ENCODE results near the gene SNRPA.

DNA sequence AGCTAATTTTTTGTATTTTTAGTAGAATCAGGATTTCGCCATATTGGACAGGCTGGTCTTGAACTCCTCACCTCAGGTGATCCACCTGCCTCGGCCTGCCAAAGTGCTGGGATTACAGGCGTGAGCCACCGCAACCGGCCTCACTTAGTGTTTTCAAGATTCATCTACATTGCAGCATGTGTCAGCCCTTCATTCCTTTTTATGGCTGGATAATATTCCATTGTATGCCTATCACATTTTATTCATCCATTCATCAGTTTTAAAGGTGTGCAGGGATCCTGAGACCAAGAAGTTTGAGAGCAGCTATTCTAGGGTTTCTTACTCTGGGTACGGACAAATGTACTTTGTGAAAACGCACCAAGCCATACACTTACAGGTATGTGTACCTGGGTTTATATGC lies 43.4 kb upstream of the SNRPA start:
- TF ChIP-seq, protein P1, sequence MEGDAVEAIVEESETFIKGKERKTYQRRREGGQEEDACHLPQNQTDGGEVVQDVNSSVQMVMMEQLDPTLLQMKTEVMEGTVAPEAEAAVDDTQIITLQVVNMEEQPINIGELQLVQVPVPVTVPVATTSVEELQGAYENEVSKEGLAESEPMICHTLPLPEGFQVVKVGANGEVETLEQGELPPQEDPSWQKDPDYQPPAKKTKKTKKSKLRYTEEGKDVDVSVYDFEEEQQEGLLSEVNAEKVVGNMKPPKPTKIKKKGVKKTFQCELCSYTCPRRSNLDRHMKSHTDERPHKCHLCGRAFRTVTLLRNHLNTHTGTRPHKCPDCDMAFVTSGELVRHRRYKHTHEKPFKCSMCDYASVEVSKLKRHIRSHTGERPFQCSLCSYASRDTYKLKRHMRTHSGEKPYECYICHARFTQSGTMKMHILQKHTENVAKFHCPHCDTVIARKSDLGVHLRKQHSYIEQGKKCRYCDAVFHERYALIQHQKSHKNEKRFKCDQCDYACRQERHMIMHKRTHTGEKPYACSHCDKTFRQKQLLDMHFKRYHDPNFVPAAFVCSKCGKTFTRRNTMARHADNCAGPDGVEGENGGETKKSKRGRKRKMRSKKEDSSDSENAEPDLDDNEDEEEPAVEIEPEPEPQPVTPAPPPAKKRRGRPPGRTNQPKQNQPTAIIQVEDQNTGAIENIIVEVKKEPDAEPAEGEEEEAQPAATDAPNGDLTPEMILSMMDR (IDR thresholded peaks at IDR 0.05) = no peak
- TF ChIP-seq POLR2A (IDR thresholded peaks at IDR 0.05; ENCODE audit: low read depth) (no peak), POLR2AphosphoS5 (IDR thresholded peaks at IDR 0.05) (no peak)

Data from esophagus muscularis mucosa (tissue), 3 donors.